Measurements from ENCODE around the gene CYP27A1. TPM values are rescaled to one million over a fixed set of nuclear protein-coding genes. Genes with fewer than 3 reads are reported as not detected.

The CYP27A1 gene
- total and polyA plus RNA-seq, 4 donors: 19.3 to 50.6 (median 36.1) TPM

DNA sequence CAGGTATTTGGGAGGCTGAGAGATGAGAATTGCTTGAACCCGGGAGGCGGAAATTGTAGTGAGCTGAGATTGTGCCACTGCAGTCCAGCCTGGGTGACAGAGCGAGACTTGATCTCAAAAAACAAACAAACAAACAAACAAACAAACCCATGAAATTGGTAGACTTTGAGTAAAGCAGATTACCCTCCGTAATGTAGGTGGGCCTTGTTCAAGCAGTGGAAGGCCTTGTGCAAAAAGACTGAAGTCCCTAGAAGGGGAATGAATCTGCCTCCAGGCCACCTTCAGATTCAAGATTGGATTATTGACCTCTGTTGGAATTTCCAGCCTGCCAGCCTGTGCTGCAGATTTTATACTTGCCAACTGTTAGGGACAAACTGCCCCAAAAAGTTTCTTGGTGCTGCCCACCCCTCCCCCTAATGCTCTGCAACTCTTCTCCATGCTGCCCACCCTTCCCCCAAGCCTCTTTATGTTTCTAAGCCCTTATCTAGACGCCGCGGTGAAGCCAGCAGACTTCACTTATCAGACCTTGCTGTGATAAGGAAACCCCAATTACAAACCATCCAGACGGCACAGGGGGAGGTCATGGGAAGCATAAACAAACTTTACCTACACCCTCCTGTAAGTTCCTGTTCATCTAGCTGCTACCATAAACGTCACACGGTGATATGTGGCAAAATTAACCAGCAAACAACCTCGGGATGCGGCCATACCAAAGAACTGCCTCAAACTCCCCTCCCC, 17.0 kb downstream of the CYP27A1 start:
- no peak for ATAC-seq (ENCODE audit: low FRiP score)
- DNase-seq: no peak
- Histone ChIP-seq H3K27me3 (ENCODE audit: control insufficient read depth in 1 of 2, insufficient read depth in 2 of 2, low read length in 1 of 2) (no peaks in the 10 kb centered on the region), H3K27ac (ENCODE audit: low read depth in 1 of 2, low read length in 2 of 2) (no peak overlapping the region), H3K4me1 (ENCODE audit: control insufficient read depth in 1 of 2, insufficient read depth in 2 of 2, low read length in 2 of 2) (peaks cover 0 to 2% of the 10 kb centered on the region in 2 donors), H3K9me3 (ENCODE audit: control insufficient read depth, low read length) (no peaks in the 10 kb centered on the region), H3K36me3 (ENCODE audit: control insufficient read depth in 1 of 2, insufficient read depth in 2 of 2, low read length in 1 of 2) (no peaks in the 10 kb centered on the region), H3K4me3 (ENCODE audit: low read length in 2 of 2) (no peak overlapping the region)
- WGBS, 2 donors: 43 to 46% methylated on average over 12 of the region's 12 CpGs
- intact Hi-C loops (cut with DNase I): no loop called here

- intact Hi-C loops (cut with DNase I): no loop called here
- 62 to 64% methylated on average over 6 of the region's 6 CpGs for WGBS, 2 donors
- Histone ChIP-seq H3K27me3 (ENCODE audit: control insufficient read depth in 1 of 2, insufficient read depth in 2 of 2, low read length in 1 of 2) (no peaks in the 10 kb centered on the region), H3K27ac (ENCODE audit: low read depth in 1 of 2, low read length in 2 of 2) (no peak overlapping the region), H3K9me3 (ENCODE audit: control insufficient read depth, low read length) (no peaks in the 10 kb centered on the region), H3K4me1 (ENCODE audit: control insufficient read depth in 1 of 2, insufficient read depth in 2 of 2, low read length in 2 of 2) (peaks cover under 1 to 2% of the 10 kb centered on the region in 2 donors), H3K4me3 (ENCODE audit: low read length in 2 of 2) (no peak overlapping the region), H3K36me3 (ENCODE audit: control insufficient read depth in 1 of 2, insufficient read depth in 2 of 2, low read length in 1 of 2) (no peaks in the 10 kb centered on the region)
- DNase-seq (no peak), ATAC-seq (ENCODE audit: low FRiP score) (no peak)
Observed at GRCh38 chr2:218799990-218800389, 18.0 kb downstream of the CYP27A1 start.

GRCh38 chr2:218802386-218802994, 20.5 kb downstream of the CYP27A1 start:
- no peak for DNase-seq
- no peaks in the 10 kb centered on the region for H3K36me3 ChIP-seq (ENCODE audit: control insufficient read depth in 1 of 2, insufficient read depth in 2 of 2, low read length in 1 of 2)
- peaks cover 2 to 6% of the 10 kb centered on the region in 2 donors for H3K4me1 ChIP-seq (ENCODE audit: control insufficient read depth in 1 of 2, insufficient read depth in 2 of 2, low read length in 2 of 2)
- peak overlapping the region in 1 of 2 donors; percentile 47 for H3K27ac ChIP-seq (ENCODE audit: low read depth in 1 of 2, low read length in 2 of 2)
- no peak overlapping the region for H3K4me3 ChIP-seq (ENCODE audit: low read length in 2 of 2)
- ATAC-seq (ENCODE audit: low FRiP score): no peak
- H3K27me3 ChIP-seq (ENCODE audit: control insufficient read depth in 1 of 2, insufficient read depth in 2 of 2, low read length in 1 of 2): no peaks in the 10 kb centered on the region
- H3K9me3 ChIP-seq (ENCODE audit: control insufficient read depth, low read length): no peaks in the 10 kb centered on the region
- 15 to 21% methylated on average over 4 of the region's 4 CpGs for WGBS, 2 donors
- intact Hi-C loops (cut with DNase I): no loop called here

DNA sequence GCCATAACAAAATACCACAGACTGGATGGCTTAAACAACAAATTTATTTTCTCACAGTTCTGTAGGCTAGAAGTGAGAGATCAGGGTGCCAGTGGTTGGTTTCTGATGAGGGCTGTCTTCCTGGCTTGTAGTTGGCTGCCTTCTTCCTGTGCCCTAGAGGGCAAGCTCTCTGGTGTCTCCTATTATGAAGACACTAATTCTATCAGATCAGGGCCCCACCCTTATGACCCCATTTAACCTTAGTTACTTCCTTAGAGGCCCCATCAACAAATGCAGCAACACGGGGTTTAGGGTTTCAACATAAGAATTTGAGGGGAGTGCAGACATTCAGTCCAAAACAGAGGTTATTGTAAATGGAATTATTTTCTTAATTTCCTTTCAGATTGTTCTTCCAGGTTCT, 22.9 kb downstream of the CYP27A1 start:
- H3K27ac ChIP-seq (ENCODE audit: low read depth in 1 of 2, low read length in 2 of 2): peak overlapping the region; percentile 59 to 60
- intact Hi-C loops (cut with DNase I): loop anchor here in 1 of 2 donors (5.0 kb wide), 1 partner anchor 93 kb away; the partner anchor contains the start of gene TTLL4
- ATAC-seq (ENCODE audit: low FRiP score) (no peak), DNase-seq (no peak)
- no peaks in the 10 kb centered on the region for H3K36me3 ChIP-seq (ENCODE audit: control insufficient read depth in 1 of 2, insufficient read depth in 2 of 2, low read length in 1 of 2)
- H3K4me3 ChIP-seq (ENCODE audit: low read length in 2 of 2): no peak overlapping the region
- no peaks in the 10 kb centered on the region for H3K9me3 ChIP-seq (ENCODE audit: control insufficient read depth, low read length)
- H3K27me3 ChIP-seq (ENCODE audit: control insufficient read depth in 1 of 2, insufficient read depth in 2 of 2, low read length in 1 of 2): no peaks in the 10 kb centered on the region
- WGBS, 2 donors: 92 to 93% methylated on average over 1 of the region's 1 CpG
- H3K4me1 ChIP-seq (ENCODE audit: control insufficient read depth in 1 of 2, insufficient read depth in 2 of 2, low read length in 2 of 2): peaks cover 2 to 6% of the 10 kb centered on the region in 2 donors

DNA sequence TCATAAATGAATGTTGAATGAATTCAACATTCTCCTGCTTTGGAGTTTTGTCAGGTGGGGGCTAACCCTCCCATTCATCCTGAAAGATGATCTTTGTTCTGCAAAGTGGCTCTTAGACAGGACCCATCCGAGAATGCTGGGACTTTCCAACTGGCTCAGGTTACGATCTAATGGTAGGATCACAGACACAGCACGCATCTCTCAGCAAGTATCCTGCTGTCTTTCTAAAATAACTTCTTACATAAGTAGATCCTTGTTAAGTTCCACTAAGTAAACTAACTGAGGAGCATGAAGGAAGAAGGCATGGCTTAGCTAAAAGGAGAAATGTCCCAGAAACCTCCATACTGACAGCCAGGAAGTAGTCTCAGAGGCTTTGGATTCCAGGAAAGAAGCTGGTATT, 23.7 kb downstream of the CYP27A1 start:
- Histone ChIP-seq H3K36me3 (ENCODE audit: control insufficient read depth in 1 of 2, insufficient read depth in 2 of 2, low read length in 1 of 2) (no peaks in the 10 kb centered on the region), H3K4me3 (ENCODE audit: low read length in 2 of 2) (no peak overlapping the region), H3K9me3 (ENCODE audit: control insufficient read depth, low read length) (no peaks in the 10 kb centered on the region), H3K4me1 (ENCODE audit: control insufficient read depth in 1 of 2, insufficient read depth in 2 of 2, low read length in 2 of 2) (peaks cover 2 to 6% of the 10 kb centered on the region in 2 donors), H3K27ac (ENCODE audit: low read depth in 1 of 2, low read length in 2 of 2) (peak overlapping the region; percentile 87 to 92), H3K27me3 (ENCODE audit: control insufficient read depth in 1 of 2, insufficient read depth in 2 of 2, low read length in 1 of 2) (no peaks in the 10 kb centered on the region)
- intact Hi-C loops (cut with DNase I): loop anchor here (1.0 to 5.0 kb wide), 2 partner anchors 42 to 93 kb away; partner anchors contain the start of gene TTLL4 (in 1 of the 2)
- DNase-seq (no peak), ATAC-seq (ENCODE audit: low FRiP score) (peak; percentile 75)
- 8 to 12% methylated on average over 3 of the region's 3 CpGs for WGBS, 2 donors

DNA sequence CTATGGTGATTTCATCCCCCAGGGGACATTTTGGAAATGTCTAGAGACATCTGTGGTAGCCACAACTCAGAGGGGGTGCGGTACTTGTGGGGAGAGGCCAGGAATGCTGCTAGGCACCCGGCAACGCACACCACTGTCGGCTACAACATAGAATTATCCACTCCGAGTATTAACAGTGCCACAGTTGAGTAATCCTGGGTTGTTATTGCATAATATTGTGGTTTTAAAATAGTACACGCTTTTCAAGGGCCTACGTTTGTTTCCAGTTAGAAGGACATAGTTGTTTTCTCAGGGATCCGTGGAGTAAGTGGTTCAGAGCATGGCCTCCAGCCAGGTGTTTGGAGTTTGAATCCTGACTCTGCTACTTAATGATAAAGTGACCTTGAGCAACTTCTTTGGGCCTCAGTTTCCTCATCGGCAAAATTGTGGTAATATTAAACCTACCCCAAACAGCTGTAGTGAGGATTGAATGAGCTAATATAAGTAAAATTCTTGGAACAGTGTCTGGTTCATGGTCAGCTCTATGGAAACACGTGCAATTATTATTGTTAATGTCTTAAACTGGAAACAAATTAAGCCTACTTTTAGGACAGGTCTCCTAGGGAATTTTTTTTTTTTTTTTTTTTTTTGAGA, 24.5 kb downstream of the CYP27A1 start:
- no peaks in the 10 kb centered on the region for H3K36me3 ChIP-seq (ENCODE audit: control insufficient read depth in 1 of 2, insufficient read depth in 2 of 2, low read length in 1 of 2)
- peaks cover 2 to 6% of the 10 kb centered on the region in 2 donors for H3K4me1 ChIP-seq (ENCODE audit: control insufficient read depth in 1 of 2, insufficient read depth in 2 of 2, low read length in 2 of 2)
- no peak overlapping the region for H3K4me3 ChIP-seq (ENCODE audit: low read length in 2 of 2)
- H3K27ac ChIP-seq (ENCODE audit: low read depth in 1 of 2, low read length in 2 of 2): peak overlapping the region; percentile 51 to 76
- DNase-seq (peak; percentile 89 to 90), ATAC-seq (ENCODE audit: low FRiP score) (peak; percentile 97)
- intact Hi-C loops (cut with DNase I): loop anchor here (1.0 to 5.0 kb wide), 2 partner anchors 41 to 94 kb away; partner anchors contain the start of gene TTLL4 (in 1 of the 2)
- 3% methylated on average over 10 of the region's 10 CpGs for WGBS, 2 donors
- H3K27me3 ChIP-seq (ENCODE audit: control insufficient read depth in 1 of 2, insufficient read depth in 2 of 2, low read length in 1 of 2): no peaks in the 10 kb centered on the region
- no peaks in the 10 kb centered on the region for H3K9me3 ChIP-seq (ENCODE audit: control insufficient read depth, low read length)

DNA sequence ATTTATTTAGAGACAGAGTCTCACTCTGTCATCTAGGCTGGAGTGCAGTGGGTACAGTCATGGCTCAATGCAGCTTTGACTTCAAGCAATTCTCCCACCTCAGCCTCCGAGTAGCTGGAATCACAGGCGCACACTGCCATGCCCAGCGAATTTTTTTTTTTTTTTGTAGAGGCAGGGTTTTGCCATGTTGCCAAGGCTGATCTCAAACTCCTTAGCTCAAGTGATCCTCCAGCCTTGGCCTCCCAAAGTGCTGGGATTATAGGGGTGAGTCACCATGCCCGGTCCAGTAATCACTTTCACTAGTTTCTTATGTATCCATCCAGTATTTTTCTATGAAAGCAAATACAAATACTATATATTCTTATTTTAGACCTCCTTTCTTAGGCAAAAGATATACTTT, 25.7 kb downstream of the CYP27A1 start:
- no peak for DNase-seq
- H3K4me1 ChIP-seq (ENCODE audit: control insufficient read depth in 1 of 2, insufficient read depth in 2 of 2, low read length in 2 of 2): peaks cover 2 to 6% of the 10 kb centered on the region in 2 donors
- no peak for ATAC-seq (ENCODE audit: low FRiP score)
- peaks cover 0 to 2% of the 10 kb centered on the region in 2 donors for H3K36me3 ChIP-seq (ENCODE audit: control insufficient read depth in 1 of 2, insufficient read depth in 2 of 2, low read length in 1 of 2)
- no peaks in the 10 kb centered on the region for H3K27me3 ChIP-seq (ENCODE audit: control insufficient read depth in 1 of 2, insufficient read depth in 2 of 2, low read length in 1 of 2)
- intact Hi-C loops (cut with DNase I): loop anchor here in 1 of 2 donors (5.0 kb wide), 1 partner anchor 95 kb away; the partner anchor contains the start of gene TTLL4
- no peaks in the 10 kb centered on the region for H3K9me3 ChIP-seq (ENCODE audit: control insufficient read depth, low read length)
- H3K27ac ChIP-seq (ENCODE audit: low read depth in 1 of 2, low read length in 2 of 2): peak overlapping the region in 1 of 2 donors; percentile 87
- no peak overlapping the region for H3K4me3 ChIP-seq (ENCODE audit: low read length in 2 of 2)
- 75 to 80% methylated on average over 4 of the region's 4 CpGs for WGBS, 2 donors

- Histone ChIP-seq H3K36me3 (ENCODE audit: control insufficient read depth in 1 of 2, insufficient read depth in 2 of 2, low read length in 1 of 2) (peaks cover 0 to 11% of the 10 kb centered on the region in 2 donors), H3K9me3 (ENCODE audit: control insufficient read depth, low read length) (no peaks in the 10 kb centered on the region), H3K4me3 (ENCODE audit: low read length in 2 of 2) (no peak overlapping the region), H3K27me3 (ENCODE audit: control insufficient read depth in 1 of 2, insufficient read depth in 2 of 2, low read length in 1 of 2) (no peaks in the 10 kb centered on the region), H3K27ac (ENCODE audit: low read depth in 1 of 2, low read length in 2 of 2) (peak overlapping the region in 1 of 2 donors; percentile 12), H3K4me1 (ENCODE audit: control insufficient read depth in 1 of 2, insufficient read depth in 2 of 2, low read length in 2 of 2) (peaks cover 2 to 6% of the 10 kb centered on the region in 2 donors)
- ATAC-seq (ENCODE audit: low FRiP score) (no peak), DNase-seq (no peak)
- intact Hi-C loops (cut with DNase I): loop anchor here in 1 of 2 donors (5.0 kb wide), 1 partner anchor 97 kb away; the partner anchor contains the start of gene TTLL4
- 96 to 98% methylated on average over 12 of the region's 12 CpGs for WGBS, 2 donors
Observed at GRCh38 chr2:218809515-218809914, 27.6 kb downstream of the CYP27A1 start.
